HG03135 (cell line): ENCODE data around the gene NOTCH3.

ENCODE experiments used
- ATAC-seq: cut with Tn5 transposase; IDR thresholded peaks from one replicate; pipeline ENCODE4 v1.9.1; 2021; ENCODE audit warnings: mild to moderate bottlenecking, moderate library complexity; ENCODE audit not compliant: unreplicated experiment

The NOTCH3 gene

DNA sequence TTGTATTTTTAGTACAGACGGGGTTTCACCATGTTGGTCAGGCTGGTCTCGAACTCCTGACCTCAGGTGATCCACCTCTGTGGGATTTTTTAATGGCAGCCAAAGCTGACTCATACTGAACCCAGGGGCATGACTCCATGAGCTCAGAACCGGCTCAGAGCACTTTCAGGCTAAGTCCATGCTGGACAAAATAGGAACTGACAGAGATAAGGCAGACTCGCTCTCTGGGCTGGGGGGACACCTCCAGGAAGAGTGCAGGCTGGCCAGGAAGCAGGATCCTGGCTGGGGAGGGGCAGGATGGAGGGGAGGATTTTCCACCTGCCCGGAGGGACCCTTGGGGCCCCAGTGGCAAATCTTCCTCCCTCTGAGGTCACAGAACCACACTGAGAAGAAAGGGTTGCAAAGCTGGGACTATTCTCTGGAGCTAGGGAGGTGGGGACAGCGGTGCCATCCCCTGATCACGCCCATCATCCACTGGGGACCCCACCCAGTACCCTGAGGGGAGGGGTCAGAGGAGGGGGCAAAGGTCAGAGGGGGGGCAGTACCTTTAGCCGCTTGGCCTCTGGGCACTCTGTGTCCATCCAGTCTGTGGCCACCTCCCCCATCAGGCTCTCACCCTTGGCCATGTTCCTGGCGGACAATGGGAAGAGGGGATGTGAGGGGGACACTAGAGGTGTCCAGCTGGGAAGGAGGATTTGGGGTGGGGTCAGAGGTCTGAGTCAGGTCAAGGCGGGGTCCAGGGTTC is 31.1 kb downstream of the NOTCH3 start:
- ATAC-seq: no peak

DNA sequence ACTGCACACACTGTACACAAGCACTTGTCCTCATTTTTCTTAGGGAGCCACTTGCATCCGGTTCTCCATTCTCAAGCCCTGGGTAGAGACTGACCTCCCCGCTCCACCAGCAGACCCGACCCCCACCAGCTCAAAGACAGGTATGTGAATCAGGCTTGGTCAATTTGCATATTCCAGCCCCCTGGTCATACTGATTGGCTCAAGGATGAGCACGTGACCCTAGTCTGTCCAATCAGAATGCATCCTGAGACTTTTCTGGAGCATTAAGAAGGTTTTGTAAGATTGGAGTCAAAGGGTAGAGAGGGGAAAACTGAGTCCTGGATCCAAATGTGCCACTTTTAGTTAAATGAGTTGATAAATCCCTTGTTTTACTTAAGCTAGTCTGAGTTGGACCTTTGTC is 34.1 kb downstream of the NOTCH3 start:
- ATAC-seq: no peak

DNA sequence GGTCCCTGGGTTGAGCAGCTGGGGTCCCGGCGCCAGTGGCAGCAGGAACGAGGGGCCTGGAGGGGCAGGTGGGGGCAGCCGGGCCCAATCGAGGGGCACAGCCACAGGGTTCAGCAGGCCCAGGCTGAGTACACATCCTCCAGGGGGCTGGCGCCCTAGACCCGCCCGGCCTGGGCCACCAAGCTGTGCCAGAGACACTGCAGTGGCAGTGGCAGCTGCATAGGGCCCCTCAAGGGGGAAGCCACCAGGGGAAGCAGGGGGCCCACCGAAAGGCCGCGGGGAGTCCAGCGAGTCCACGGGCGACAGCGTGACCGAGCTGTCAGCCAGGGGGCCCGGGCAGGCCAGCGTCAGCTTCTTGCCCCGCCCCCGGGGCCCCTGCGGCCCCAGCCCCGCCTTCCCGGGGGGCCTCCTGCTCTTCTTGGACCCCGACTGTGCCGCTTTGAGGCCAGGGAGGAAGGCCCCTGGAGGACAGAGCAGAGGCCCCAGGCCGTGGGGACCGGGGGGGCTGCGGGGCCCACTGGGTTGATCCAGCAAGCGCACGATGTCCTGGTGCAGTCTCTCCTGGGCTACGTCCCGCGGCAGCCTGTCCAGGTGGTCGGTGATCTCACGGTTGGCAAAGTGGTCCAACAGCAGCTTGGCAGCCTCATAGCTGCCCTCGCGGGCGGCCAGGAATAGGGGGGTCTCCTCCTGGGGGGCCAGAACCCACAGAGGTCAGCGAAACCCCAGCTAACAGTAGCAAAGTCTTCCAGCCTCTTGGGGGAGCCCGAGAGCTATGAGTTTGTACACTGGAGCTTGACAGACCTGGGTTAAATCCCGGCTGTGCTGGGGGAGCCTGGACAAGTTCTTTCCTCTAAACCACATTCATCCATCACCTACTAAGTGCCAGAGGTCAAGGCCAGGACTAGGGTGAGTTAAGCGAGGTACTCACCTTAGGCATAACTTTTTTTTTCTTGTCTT is 39.5 kb downstream of the NOTCH3 start:
- no peak for ATAC-seq

DNA sequence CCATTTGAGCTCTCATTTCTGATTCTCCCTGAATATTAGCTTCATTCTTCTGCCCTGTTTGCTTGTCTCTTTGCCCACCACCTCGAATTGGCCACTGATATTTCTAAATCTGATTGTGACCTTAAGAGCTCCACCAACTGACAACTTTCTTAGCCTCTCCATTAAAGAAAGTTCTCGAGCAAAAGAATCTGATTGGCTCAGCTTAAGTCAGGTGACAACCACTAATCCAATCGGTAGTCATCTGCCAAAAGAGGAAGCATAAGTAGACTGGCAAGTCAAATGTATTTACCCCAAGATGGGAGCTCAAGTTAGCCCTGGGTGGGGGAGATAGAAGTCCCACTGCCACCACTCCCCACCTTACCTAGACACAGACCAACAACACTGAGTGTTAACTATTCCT is 41.5 kb downstream of the NOTCH3 start:
- ATAC-seq: no peak

DNA sequence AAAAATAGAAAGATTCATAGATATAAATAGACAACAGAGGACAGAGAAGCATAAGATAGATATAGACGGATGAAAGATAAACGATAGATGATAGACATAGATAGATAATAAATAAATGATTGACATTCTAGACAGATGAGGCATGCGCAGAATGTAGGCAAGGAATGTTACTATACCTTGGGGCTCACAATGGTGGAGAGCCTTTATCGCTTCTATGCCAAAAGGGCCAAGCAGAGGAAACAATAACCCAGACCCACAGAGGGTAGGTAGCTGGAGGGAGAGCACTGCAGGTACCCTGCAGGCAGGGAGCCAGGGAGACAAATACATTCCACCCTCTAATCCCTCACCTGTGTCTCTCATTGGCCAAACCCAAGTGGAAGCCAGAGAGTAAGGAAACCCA is 44.4 kb downstream of the NOTCH3 start:
- ATAC-seq: no peak

DNA sequence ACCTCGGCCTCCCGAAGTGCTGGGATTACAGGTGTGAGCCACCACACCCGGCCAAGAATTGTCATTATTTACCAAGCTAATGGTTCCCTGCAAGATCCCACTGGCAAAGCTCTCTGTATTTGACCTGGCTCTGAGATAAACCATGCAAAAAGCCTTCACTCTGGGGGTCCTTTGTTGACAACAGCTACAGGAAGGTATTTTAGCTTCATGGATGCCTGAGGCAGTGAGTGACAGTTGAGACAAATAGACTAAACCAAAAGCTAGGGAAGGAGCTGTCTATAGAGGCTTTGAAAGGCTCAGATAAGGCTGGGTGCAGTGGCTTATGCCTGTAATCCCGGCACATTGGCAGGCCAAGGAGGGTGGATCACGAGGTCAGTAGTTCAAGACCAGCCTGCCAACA is 45.5 kb downstream of the NOTCH3 start:
- no peak for ATAC-seq

DNA sequence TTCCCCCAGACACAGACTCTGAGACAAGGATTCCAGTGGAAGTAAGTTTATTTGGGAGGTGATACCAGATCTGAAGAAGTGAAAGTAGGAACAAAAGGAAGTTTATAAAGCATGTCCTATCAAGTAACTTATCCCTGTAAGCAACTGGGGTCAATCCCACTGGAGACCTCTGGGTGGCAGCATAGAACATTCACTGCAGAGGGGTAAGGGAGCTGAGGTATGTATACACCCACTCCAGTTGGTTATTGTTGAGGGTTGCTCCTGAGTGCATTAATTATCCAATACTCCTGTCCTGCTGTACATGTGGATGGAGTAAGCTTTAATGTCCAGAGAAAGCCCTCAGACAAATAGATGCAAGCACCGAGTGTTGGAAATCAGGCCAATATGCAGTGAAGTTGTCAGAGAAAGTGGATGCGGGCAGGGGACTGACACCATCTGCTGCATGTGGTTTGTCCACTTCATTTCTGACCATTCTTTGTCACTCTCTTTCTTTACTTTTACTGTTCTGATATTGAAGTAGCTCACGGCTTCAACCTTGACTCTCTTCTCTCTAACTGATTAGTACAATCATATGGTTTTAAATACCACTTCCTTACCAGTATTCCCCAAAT is 46.7 kb downstream of the NOTCH3 start:
- ATAC-seq: no peak

DNA sequence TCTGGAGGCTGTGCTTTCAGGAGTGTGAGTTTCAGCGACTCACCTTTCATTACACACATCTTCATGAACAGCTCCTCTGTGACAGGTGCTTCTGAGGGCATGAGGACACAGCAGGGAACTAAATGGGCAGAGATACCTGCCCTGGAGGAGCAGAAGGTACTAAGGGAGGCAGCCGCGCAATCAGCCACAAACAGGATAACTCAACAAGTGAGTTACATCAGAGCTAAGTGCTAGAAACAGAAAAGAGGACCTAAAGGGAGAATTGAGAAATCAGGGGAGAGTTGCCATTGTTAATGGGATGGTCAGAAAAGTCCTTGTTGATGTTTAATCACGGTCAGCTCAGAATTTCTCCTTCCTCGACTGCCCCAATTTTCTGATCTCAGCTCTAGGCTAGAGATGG is 51.1 kb downstream of the NOTCH3 start:
- no peak for ATAC-seq

DNA sequence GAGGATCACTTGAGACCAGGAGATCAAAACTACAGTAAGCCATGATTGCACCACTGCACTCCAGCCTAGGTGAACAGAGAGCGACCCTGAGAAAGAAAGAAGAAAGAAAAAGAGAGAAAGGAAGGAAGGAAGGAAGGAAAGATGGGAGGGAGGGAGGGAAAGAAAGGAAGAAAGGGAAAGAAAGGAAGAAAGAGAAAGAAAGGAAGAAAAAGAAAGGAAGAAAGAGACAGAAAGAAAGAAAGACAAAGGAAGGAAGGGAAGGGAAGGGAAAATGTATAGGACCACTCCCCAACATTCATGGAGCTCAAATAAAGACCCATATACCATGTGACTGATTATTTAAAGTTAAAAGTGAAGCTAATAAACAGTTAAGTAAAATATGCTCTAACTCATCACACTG is 53.7 kb downstream of the NOTCH3 start:
- ATAC-seq: no peak

DNA sequence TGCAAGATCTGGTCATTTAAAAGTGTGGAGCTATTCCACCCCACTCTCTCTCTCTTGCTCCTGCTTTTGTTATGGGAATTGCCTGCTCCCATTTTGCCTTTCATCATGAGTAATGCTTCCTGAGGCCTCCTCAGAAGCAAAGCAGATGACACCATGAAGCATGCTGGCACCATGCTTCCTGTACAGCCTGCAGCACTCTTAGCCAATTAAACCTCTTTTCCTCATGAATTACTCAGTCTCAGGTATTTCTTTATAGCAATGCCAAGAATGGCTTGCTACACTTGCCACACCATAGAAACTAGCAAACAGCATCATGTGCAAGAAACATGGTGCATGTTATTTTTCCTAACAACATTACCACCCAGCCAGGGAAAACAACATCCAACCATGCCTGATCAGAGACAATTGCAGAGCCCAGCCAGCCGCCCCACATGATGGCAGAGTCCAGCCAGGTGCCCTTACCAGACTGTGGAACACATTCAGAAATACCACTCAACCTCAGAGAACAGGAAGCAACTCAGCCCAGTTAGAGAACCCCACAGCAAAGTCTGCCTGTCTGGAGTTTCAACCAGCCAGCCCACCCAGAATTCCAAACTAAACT is 56.6 kb downstream of the NOTCH3 start:
- no peak for ATAC-seq

DNA sequence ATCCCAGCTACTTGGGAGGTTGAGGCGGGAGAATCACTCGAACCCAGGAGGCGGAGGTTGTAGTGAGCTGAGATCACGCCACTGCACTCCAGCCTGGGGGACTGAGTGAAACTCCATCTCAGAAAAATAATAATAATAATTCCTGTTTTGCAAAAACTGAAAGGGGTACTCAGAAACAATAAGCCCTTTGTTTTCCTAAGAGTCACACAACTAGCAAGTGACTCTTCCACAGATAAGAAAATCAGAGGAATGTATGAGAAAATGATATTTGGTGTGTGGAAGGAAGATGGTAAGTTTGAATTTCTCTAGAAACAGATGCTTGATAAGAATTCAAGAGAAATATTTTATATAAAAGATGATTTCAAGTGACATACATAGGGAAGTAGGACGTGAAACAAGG is 58.5 kb downstream of the NOTCH3 start:
- ATAC-seq: no peak

DNA sequence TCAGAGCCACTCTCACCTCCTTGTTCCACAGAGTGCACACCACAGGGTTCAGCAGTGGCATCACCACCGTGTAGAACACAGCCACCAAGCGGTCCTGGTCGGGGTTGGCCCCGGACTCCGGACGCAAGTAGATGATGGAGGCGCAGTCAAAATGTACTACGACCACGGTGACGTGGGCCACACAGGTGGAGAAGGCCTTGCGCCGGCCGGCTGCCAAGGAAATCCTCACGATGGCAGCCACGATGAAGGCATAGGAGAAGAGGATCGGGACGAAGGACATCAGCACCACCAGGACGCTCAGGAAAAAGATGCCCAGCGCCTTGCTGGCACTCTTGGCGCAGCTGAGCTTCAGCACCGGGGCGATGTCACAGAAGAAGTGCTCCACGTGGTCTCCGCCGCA is 59.7 kb downstream of the NOTCH3 start:
- ATAC-seq: no peak

DNA sequence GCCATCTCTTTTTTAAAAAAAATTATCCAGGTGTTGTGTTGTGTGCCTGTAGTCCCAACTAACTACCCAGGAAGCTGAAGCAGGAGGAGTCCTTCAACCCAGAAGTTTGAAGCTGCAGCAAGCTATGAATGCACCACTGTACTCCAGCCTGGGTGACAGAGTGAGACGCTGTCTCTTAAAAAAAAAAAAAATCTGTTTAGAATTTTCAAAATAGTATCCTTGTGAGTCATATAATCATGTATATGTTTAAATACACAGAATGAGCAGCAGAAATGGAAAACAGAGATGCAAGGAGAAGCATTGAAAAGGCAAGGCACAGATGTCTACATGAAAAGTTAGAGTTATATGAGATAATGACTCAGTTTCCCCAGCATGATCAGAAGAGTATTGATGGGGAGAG is 62.4 kb downstream of the NOTCH3 start:
- ATAC-seq: no peak

DNA sequence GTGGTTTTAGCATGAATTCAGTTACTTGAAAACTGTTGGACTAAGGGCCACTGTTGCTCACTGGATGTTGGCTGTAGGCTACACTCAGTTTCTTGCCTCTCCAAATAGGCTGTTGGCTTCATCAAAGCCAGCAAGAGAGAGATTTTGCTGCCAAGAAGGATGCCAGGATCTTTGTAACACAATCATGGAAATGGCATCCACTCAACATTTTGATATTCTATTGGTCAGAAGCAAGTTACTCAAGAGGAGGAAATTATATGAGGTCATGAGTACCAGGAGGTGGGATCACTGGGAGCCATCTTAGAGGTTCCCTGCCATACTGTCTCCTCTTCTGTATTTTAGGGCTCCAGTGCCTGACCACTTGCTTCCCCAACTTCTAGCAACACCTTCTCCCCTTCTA is 63.0 kb downstream of the NOTCH3 start:
- no peak for ATAC-seq

DNA sequence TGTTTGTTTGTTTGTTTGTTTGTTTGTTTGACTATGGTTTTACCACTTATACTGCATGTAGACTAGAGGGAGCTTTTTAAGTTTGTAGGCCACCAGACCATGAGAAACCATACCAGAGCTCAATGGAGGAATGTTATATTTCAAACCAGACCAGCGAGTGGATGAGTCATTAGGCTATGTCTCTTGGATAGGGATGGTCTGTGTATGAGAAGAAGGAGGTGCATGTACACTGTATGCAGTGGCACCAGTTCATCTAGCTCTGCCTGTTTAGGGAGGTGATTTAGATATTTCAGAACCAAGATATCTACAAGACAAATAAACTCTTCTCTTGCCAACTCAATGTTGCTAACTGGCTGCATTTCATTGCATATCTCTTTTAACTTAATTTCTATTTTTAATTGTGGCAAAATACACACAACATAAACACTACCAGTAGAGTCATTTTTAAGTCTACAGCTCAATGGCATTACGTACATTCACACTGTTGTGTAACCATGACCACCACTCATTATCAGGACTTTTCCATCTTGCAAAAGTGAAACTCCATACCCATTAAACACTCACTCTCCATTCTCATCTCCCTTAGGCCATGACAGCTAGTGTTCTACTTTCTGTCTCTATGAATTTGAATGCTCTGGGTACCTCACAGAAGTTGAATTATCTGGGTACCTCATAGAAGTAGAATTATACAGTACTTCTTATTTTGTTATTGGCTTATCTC is 64.4 kb downstream of the NOTCH3 start:
- ATAC-seq: no peak

DNA sequence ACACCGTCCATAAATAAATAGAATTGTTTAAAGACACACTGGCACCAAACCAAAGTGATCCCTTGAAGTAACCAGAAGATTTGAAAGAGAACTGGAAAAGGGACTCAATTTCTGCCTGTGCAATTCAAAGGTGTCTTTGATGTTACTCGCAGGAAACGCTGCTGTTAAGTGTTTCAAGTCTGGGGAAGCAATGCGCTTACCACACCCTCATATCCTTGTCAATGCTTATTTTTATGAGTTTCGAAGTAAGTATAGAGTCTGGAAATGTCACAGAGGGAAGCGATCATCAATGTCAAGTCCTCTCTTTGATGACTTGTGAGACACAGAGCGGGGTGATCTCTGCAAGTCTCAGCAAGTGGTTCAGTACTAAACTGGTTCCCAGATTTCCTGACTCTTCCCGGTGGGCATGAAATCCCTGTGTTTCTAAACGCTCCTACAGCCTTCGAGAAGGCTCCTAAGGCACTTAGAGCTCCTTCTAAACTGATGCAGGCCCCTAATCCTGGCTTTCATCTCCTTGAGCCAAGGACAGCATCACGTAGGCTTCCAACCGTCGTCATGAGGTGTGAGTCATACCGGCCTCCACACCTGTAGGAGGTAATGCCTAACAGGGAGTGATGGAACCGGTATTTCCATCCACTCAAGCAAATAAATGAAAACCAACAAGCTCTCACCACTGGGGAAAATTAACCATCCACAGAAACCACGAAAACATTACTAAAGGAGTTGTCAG is 70.8 kb downstream of the NOTCH3 start:
- ATAC-seq: no peak

DNA sequence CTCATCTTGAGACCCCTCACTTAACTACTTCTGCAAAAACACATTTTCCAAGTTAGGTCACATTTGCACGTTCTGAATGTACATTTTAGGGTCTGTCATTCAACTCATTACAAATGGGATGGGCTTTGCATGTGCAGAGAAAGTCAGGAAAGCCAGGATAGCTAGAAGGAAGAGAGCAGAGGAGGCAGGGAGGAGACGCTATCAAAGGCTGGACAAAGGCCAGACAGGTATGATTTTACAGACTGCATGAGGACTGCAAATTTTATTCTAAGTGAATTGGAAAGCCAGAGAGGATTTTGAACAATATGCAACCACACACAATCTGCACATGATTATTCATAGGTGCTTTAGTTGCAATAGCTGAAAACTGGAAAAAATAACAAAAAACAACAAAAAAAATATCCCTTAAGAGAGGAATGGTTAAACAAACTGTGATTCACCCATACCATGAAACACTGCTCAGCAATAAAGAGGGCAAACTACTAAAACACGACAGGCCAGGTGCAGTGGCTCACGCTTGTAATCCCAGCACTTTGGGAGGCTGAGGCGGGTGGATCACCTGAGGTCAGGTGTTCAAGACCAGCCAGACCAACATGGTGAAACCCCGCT is 72.5 kb downstream of the NOTCH3 start:
- no peak for ATAC-seq

DNA sequence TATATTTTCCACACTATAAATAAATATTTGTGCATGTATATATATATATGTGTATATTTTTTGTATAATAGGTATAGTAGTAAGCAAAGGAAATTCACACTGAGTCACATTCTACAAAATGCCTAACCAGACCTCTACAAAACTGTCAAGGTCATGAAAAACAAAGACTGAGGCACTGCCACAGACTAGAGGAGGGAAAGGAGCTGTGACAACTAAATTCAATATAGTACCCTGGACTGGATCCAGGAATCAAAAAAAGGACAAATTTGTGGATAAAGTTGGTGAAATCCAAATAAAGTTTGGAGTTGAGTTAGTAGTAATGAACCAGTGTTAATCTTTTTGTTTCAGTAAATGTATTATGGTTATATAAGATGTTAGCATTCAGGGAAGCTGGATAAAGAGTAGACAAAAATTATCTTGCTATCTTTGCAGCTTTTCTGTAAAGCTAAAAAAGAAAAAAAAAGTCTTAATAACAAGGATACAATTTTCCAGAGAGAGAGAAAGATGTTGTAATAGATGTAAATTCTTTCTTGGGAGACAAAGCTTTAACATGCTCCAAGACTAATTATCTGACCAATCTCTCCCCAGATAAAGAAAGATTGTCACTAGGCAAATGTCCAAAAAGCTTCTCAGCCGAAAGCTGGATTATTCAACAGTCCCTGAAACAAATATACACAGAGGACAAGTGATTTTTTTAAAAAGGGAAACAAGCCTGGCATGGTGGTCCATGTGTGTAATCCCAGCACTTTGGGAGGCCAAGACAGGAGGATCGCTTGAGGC is 74.5 kb downstream of the NOTCH3 start:
- ATAC-seq: no peak
